PC-3 (cell line): Measurements from ENCODE around the gene SNAP23.

Experiments used
- EZH2 ChIP-seq: fragments of 300-600 bp; sonication (generic); IDR thresholded peaks from one replicate; pipeline ENCODE4 v1.6.1; 2017; ENCODE audit warnings: antibody characterized with exemption, mild to moderate bottlenecking, low read length; ENCODE audit not compliant: unreplicated experiment
- EZH2phosphoT487 ChIP-seq: fragments of 300-600 bp; sonication (generic); IDR thresholded peaks from 2 replicates; pipeline ENCODE4 v1.6.1; 2018; ENCODE audit warnings: mild to moderate bottlenecking, antibody characterized with exemption, low read length, borderline replicate concordance
- TF ChIP-seq, protein P1 (sequence below): fragments of 300-600 bp; sonication (generic); conservative IDR thresholded peaks from 2 replicates; pipeline ENCODE4 v1.5.1; 2017; ENCODE audit warnings: antibody characterized with exemption, low read depth, mild to moderate bottlenecking, low read length

DNA sequence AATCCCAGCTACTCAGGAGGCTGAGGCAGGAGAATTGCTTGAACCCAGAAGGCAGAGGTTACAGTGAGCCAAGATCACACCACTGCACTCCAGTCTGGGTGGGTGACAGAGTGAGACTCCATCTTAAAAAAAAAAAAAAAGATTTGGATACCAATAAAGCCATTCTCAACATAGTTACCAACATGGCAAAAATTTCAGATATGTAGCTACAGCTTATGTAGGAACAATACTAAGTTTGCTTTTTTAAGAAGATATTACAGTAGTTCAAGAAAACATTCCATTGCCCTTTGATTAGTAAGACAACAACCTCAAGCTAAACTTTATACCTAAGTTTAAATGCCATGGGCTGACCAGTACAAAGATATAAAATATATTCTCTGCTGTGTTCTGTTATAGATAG is 38.9 kb upstream of the SNAP23 start:
- TF ChIP-seq, protein P1, sequence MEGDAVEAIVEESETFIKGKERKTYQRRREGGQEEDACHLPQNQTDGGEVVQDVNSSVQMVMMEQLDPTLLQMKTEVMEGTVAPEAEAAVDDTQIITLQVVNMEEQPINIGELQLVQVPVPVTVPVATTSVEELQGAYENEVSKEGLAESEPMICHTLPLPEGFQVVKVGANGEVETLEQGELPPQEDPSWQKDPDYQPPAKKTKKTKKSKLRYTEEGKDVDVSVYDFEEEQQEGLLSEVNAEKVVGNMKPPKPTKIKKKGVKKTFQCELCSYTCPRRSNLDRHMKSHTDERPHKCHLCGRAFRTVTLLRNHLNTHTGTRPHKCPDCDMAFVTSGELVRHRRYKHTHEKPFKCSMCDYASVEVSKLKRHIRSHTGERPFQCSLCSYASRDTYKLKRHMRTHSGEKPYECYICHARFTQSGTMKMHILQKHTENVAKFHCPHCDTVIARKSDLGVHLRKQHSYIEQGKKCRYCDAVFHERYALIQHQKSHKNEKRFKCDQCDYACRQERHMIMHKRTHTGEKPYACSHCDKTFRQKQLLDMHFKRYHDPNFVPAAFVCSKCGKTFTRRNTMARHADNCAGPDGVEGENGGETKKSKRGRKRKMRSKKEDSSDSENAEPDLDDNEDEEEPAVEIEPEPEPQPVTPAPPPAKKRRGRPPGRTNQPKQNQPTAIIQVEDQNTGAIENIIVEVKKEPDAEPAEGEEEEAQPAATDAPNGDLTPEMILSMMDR, result no peak
- TF ChIP-seq EZH2 (no peak), EZH2phosphoT487 (no peak)
